Measurements from ENCODE around the gene CFDP1. TPM values are rescaled to one million over a fixed set of nuclear protein-coding genes. Genes with fewer than 3 reads are reported as not detected.

Gene CFDP1
- total and polyA plus RNA-seq, 2 donors: 71.0 to 78.8 TPM

DNA sequence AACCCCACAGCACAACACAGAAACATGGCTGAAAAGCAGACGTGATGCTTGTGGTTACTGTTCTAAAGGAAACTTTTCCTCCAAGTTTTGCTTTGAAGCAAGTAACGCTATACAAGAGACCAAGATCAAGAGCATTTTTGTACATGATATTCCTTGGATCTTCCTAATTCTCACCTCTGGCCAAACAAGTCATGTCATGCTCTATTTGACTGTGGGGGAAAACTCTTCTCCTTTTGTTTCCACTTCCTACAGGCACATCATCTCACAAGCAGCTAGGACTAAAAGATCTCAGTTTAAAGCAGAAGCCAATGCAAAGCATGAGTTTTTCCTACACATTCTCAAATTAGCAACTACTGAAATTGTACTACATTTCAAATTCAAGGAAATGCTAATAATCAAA lies 50.7 kb downstream of the CFDP1 start:
- no peaks in the 10 kb centered on the region for H3K36me3 ChIP-seq (ENCODE audit: insufficient read depth)

DNA sequence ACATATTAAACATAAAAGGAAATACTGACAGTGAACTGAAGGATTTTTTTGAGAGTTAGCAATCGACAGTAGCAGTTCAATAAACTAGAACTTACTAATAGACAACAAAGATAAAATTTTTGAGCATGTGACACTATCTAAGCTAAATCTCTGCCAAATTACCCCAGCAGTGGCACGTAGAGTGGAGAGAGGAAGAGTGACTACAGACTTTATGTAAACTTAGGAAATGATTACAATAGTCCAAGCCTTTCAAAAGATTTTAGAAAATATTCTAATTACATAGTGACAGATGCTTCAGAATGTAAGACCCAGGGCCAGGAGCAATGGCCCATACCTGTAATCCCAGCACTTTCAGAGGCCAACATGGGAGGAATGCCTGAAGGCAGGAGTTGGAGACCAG lies 52.4 kb downstream of the CFDP1 start:
- WGBS: 46% methylated on average over 2 of the region's 2 CpGs
- Histone ChIP-seq H3K4me3 (ENCODE audit: low read depth, low read length) (no peak overlapping the region), H3K4me1 (ENCODE audit: insufficient read depth) (no peaks in the 10 kb centered on the region), H3K27ac (ENCODE audit: low read depth) (no peak overlapping the region), H3K36me3 (ENCODE audit: insufficient read depth) (no peaks in the 10 kb centered on the region)
- no peak for DNase-seq (ENCODE audit: extremely low spot score)

More for the DNA sequence above, 50.7 kb downstream of the CFDP1 start:
- WGBS: 89% methylated on average over 2 of the region's 2 CpGs
- H3K27ac ChIP-seq (ENCODE audit: low read depth): no peak overlapping the region
- no peak for DNase-seq (ENCODE audit: extremely low spot score)
- H3K4me3 ChIP-seq (ENCODE audit: low read depth, low read length): no peak overlapping the region
- no peaks in the 10 kb centered on the region for H3K4me1 ChIP-seq (ENCODE audit: insufficient read depth)

DNA sequence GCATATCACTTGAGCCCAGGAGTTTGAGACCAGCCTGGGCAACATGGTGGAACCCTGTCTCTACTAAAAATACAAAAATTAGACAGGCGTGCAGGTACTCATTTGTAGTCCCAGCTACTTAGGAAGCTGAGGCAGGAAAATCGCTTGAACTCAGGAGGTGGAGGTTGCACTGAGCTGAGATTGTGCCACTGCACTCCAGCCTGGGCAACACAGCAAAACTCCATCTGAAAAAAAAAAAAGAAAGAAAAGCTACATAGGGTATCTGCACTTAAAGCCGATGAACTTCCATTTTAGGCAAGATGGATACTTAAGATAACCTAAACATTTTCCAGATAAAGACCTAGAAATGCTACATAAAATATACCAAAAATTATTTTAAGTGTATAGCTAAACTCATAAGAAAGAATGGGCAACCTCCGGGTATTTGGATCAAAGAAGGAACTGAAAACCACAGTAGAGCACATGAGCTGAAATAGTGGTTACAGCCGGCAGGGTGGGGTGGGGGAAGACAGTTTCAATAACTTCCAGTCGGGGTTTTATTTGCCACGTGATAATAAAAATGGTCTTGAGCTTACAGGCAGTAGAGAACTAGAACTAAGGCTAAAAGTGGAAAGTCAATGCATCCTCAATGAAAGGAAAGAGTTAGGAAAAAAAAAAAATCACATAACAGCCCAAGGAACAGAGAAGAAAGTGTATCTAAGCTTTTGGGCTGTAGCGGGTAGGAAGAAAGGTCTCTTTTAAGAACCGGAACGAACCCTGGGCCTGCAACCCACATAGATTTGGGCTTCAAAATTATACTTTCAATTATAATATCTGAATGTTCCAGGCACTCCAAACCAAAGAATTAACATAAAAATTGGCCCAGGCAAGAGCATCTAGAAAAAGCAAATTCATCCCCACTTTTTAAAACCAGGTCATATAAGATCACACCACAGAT lies 53.1 kb downstream of the CFDP1 start:
- no peaks in the 10 kb centered on the region for H3K4me1 ChIP-seq (ENCODE audit: insufficient read depth)
- no peak for DNase-seq (ENCODE audit: extremely low spot score)
- 66% methylated on average over 10 of the region's 10 CpGs for WGBS
- H3K27ac ChIP-seq (ENCODE audit: low read depth): no peak overlapping the region
- no peak overlapping the region for H3K4me3 ChIP-seq (ENCODE audit: low read depth, low read length)
- H3K36me3 ChIP-seq (ENCODE audit: insufficient read depth): no peaks in the 10 kb centered on the region

GRCh38 chr16:75379339-75379738 lies 54.0 kb downstream of the CFDP1 start:
- no peaks in the 10 kb centered on the region for H3K4me1 ChIP-seq (ENCODE audit: insufficient read depth)
- no peak overlapping the region for H3K27ac ChIP-seq (ENCODE audit: low read depth)
- WGBS: 89% methylated on average over 1 of the region's 1 CpG

DNA sequence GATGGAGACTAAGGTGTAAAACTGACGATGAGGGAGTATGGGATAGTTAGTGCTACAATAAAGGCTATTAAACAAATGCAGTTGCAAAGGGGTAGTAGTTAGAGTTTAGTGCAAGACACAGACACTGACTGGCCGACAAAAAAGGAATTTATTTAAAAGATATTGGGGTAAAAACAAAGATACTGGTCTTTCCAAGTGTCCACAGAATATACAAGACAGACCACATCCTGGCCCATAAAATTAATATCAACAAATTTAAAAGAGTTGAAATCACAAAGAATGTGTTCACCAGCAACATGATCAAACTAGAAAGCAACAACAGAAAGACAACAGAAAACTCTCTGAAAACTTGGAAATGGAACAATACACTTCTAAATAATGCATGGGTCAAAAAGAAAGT lies 54.7 kb downstream of the CFDP1 start:
- 64% methylated on average over 2 of the region's 2 CpGs for WGBS
- Histone ChIP-seq H3K36me3 (ENCODE audit: insufficient read depth) (no peaks in the 10 kb centered on the region), H3K4me3 (ENCODE audit: low read depth, low read length) (no peak overlapping the region), H3K4me1 (ENCODE audit: insufficient read depth) (no peaks in the 10 kb centered on the region), H3K27ac (ENCODE audit: low read depth) (no peak overlapping the region)
- no peak for DNase-seq (ENCODE audit: extremely low spot score)

More at GRCh38 chr16:75379339-75379738, 54.0 kb downstream of the CFDP1 start:
- H3K4me3 ChIP-seq (ENCODE audit: low read depth, low read length): no peak overlapping the region
- DNase-seq (ENCODE audit: extremely low spot score): no peak
- H3K36me3 ChIP-seq (ENCODE audit: insufficient read depth): no peaks in the 10 kb centered on the region

DNA sequence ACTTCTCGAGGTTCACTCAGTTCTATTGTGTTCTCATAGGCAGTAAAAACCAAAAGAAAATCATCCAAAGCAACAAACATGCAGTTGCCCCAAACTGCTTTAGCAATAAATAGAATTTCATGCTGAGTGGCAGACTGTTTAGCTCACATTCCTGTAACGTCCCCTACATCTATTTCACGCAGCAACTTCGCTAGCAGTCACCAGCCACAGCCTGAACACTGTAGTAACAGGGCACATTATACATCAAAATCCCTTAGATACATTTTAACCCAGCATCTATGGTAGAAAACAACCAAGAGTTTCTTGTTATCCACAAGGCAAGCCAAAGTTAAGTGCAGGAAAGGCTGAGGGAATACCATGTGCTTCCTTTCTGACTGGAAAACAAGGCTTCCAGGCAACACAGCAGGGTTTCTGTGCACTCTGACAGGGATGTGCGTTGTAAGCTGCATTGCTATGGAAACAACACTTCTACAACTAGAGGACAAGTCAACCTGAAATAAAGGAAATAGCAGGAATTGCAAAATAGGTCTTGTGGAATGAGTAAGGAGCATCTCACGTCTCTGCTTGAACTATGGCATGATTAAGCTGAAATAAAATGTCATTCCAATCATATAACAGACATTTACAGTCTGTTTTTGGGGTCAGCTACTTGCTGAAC lies 55.4 kb downstream of the CFDP1 start:
- Histone ChIP-seq H3K36me3 (ENCODE audit: insufficient read depth) (no peaks in the 10 kb centered on the region), H3K4me1 (ENCODE audit: insufficient read depth) (no peaks in the 10 kb centered on the region), H3K27ac (ENCODE audit: low read depth) (no peak overlapping the region), H3K4me3 (ENCODE audit: low read depth, low read length) (no peak overlapping the region)
- no peak for DNase-seq (ENCODE audit: extremely low spot score)
- WGBS: 53% methylated on average over 6 of the region's 6 CpGs

GRCh38 chr16:75376475-75377161 lies 56.7 kb downstream of the CFDP1 start:
- Histone ChIP-seq H3K36me3 (ENCODE audit: insufficient read depth) (no peaks in the 10 kb centered on the region), H3K27ac (ENCODE audit: low read depth) (no peak overlapping the region), H3K4me3 (ENCODE audit: low read depth, low read length) (no peak overlapping the region), H3K4me1 (ENCODE audit: insufficient read depth) (no peaks in the 10 kb centered on the region)
- no peak for DNase-seq (ENCODE audit: extremely low spot score)
- 92% methylated on average over 7 of the region's 7 CpGs for WGBS

- Histone ChIP-seq H3K4me3 (ENCODE audit: low read depth, low read length) (no peak overlapping the region), H3K27ac (ENCODE audit: low read depth) (no peak overlapping the region), H3K36me3 (ENCODE audit: insufficient read depth) (no peaks in the 10 kb centered on the region), H3K4me1 (ENCODE audit: insufficient read depth) (no peaks in the 10 kb centered on the region)
- 100% methylated on average over 2 of the region's 2 CpGs for WGBS
- no peak for DNase-seq (ENCODE audit: extremely low spot score)
These were observed 58.9 kb downstream of the CFDP1 start for GRCh38 chr16:75374388-75374787.

- Histone ChIP-seq H3K36me3 (ENCODE audit: insufficient read depth) (no peaks in the 10 kb centered on the region), H3K27ac (ENCODE audit: low read depth) (no peak overlapping the region), H3K4me3 (ENCODE audit: low read depth, low read length) (no peak overlapping the region), H3K4me1 (ENCODE audit: insufficient read depth) (no peaks in the 10 kb centered on the region)
- DNase-seq (ENCODE audit: extremely low spot score): no peak
- WGBS: 65% methylated on average over 3 of the region's 3 CpGs
These were observed 61.0 kb downstream of the CFDP1 start for GRCh38 chr16:75372236-75372856.

GRCh38 chr16:75371171-75371570 lies 62.1 kb downstream of the CFDP1 start:
- no peak for DNase-seq (ENCODE audit: extremely low spot score)
- no peak overlapping the region for H3K4me3 ChIP-seq (ENCODE audit: low read depth, low read length)
- H3K4me1 ChIP-seq (ENCODE audit: insufficient read depth): no peaks in the 10 kb centered on the region
- no peak overlapping the region for H3K27ac ChIP-seq (ENCODE audit: low read depth)
- H3K36me3 ChIP-seq (ENCODE audit: insufficient read depth): no peaks in the 10 kb centered on the region
- WGBS: 92% methylated on average over 3 of the region's 3 CpGs

- DNase-seq (ENCODE audit: extremely low spot score): no peak
- no peak overlapping the region for H3K4me3 ChIP-seq (ENCODE audit: low read depth, low read length)
- WGBS: 86% methylated on average over 2 of the region's 2 CpGs
- H3K36me3 ChIP-seq (ENCODE audit: insufficient read depth): no peaks in the 10 kb centered on the region
- peaks cover 1% of the 10 kb centered on the region for H3K4me1 ChIP-seq (ENCODE audit: insufficient read depth)
- no peak overlapping the region for H3K27ac ChIP-seq (ENCODE audit: low read depth)
These were observed 69.0 kb downstream of the CFDP1 start for GRCh38 chr16:75364286-75364791.

- no peak for DNase-seq (ENCODE audit: extremely low spot score)
- 70% methylated on average over 3 of the region's 3 CpGs for WGBS
These were observed 70.5 kb downstream of the CFDP1 start for GRCh38 chr16:75362846-75363245.

DNA sequence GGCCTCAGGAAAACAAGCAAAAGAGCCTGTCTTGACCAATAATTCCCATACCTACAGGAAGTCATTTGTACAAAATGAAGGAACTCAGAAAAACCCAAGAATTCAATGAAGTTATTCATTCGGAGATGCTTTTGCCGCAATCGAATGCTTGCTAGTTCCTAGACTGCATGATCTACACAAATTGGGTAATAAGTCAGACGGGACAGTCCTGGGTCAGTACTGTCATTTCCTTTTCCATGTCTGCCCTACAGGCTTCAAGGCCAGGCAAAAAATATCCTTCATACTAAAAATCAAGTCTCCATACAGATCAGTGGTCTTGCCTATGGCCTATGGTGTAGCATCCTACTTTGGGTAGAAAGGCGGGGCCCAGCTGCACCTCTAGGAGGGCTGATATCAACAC lies 71.4 kb downstream of the CFDP1 start:
- DNase-seq (ENCODE audit: extremely low spot score): no peak
- 92% methylated on average over 5 of the region's 5 CpGs for WGBS
- Histone ChIP-seq H3K36me3 (ENCODE audit: insufficient read depth) (no peaks in the 10 kb centered on the region), H3K4me3 (ENCODE audit: low read depth, low read length) (no peak overlapping the region), H3K4me1 (ENCODE audit: insufficient read depth) (peaks cover 1% of the 10 kb centered on the region), H3K27ac (ENCODE audit: low read depth) (no peak overlapping the region)

More at GRCh38 chr16:75362846-75363245, 70.5 kb downstream of the CFDP1 start:
- Histone ChIP-seq H3K27ac (ENCODE audit: low read depth) (no peak overlapping the region), H3K36me3 (ENCODE audit: insufficient read depth) (no peaks in the 10 kb centered on the region), H3K4me3 (ENCODE audit: low read depth, low read length) (no peak overlapping the region), H3K4me1 (ENCODE audit: insufficient read depth) (peaks cover 1% of the 10 kb centered on the region)
